ENCODE measurements around the gene CCDC86.

Gene CCDC86

GRCh38 chr11:60864856-60865513 is 23.1 kb downstream of the CCDC86 start:
- ChIA-PET POLR2A (no interaction called here), CTCF (interaction anchor here (0.9 to 15.9 kb wide), 4 partner anchors 9 to 29 kb away, joined by 3 to 128 read pairs (median 4); partner anchors contain the start of gene PTGDR2)
- no peak overlapping the region for H3K27ac ChIP-seq (ENCODE audit: insufficient read depth in 1 of 2, low read depth in 1 of 2, low read length in 2 of 2, poor library complexity in 1 of 2, severe bottlenecking in 2 of 2)
- peaks cover 3 to 17% (median 10%) of the 10 kb centered on the region in 4 experiments for H3K4me1 ChIP-seq (ENCODE audit: control extremely low read depth in 1 of 4, control insufficient read depth in 4 of 4, insufficient read depth in 4 of 4, low read length in 3 of 4)
- no peaks in the 10 kb centered on the region for H3K9me3 ChIP-seq (ENCODE audit: control extremely low read depth in 1 of 5, control insufficient read depth in 4 of 5, insufficient read depth in 2 of 5, low read depth in 1 of 5, low read length in 4 of 5)
- WGBS (ENCODE audit: insufficient coverage), result 94% methylated on average over 7 of the region's 7 CpGs
- H3K4me3 ChIP-seq (ENCODE audit: control insufficient read depth in 1 of 7, extremely low read depth in 1 of 7, insufficient read depth in 4 of 7, low read depth in 2 of 7, low read length in 6 of 7), result no peak overlapping the region
- H3K27me3 ChIP-seq (replicated peaks in 2 of 5; ENCODE audit: control insufficient read depth in 4 of 5, insufficient read depth in 5 of 5, low read length in 4 of 5), result no peaks in the 10 kb centered on the region
- DNase-seq, result peak in 2 of 3 donors; percentile 74 to 86
- no peaks in the 10 kb centered on the region for H3K36me3 ChIP-seq (ENCODE audit: control insufficient read depth in 4 of 4, insufficient read depth in 4 of 4, low read length in 3 of 4)

GRCh38 chr11:60866911-60867870 is 25.3 kb downstream of the CCDC86 start, which contains the start of gene ZP1:
Gene ZP1 (plus strand): TSS chr11:60867542. CDS start chr11:60867562, 20 bp downstream.
- Histone ChIP-seq H3K4me1 (ENCODE audit: control extremely low read depth in 1 of 4, control insufficient read depth in 4 of 4, insufficient read depth in 4 of 4, low read length in 3 of 4) (peaks cover 1 to 26% (median 17%) of the 10 kb centered on the region in 4 experiments), H3K9me3 (ENCODE audit: control extremely low read depth in 1 of 5, control insufficient read depth in 4 of 5, insufficient read depth in 2 of 5, low read depth in 1 of 5, low read length in 4 of 5) (no peaks in the 10 kb centered on the region), H3K27me3 (replicated peaks in 2 of 5; ENCODE audit: control insufficient read depth in 4 of 5, insufficient read depth in 5 of 5, low read length in 4 of 5) (no peaks in the 10 kb centered on the region), H3K4me3 (ENCODE audit: control insufficient read depth in 1 of 7, extremely low read depth in 1 of 7, insufficient read depth in 4 of 7, low read depth in 2 of 7, low read length in 6 of 7) (no peak within 1 kb of the TSS), H3K36me3 (ENCODE audit: control insufficient read depth in 4 of 4, insufficient read depth in 4 of 4, low read length in 3 of 4) (no peaks in the 10 kb centered on the region), H3K27ac (ENCODE audit: insufficient read depth in 1 of 2, low read depth in 1 of 2, low read length in 2 of 2, poor library complexity in 1 of 2, severe bottlenecking in 2 of 2) (no peak within 1 kb of the TSS)
- CTCF ChIA-PET, result interaction anchor here (1.4 to 15.9 kb wide), 4 partner anchors 9 to 32 kb away, joined by 5 to 128 read pairs (median 16); no protein-coding TSS in a partner anchor
- WGBS (ENCODE audit: insufficient coverage), result 83% methylated on average over 8 of the region's 13 CpGs
- POLR2A ChIA-PET, result interaction anchor here (0.6 kb wide), 1 partner anchor 8 kb away, joined by 3 read pairs; no protein-coding TSS in a partner anchor
- DNase-seq, result no peak

- POLR2A ChIA-PET, result no interaction called here
Measured at GRCh38 chr11:60867871-60868681, 26.2 kb downstream of the CCDC86 start.

GRCh38 chr11:60868682-60869450 is 27.0 kb downstream of the CCDC86 start:
- ChIA-PET CTCF (interaction anchor here (0.7 to 15.9 kb wide), 7 partner anchors 12 to 48 kb away, joined by 3 to 128 read pairs (median 3); no protein-coding TSS in a partner anchor), POLR2A (no interaction called here)
- 97% methylated on average over 4 of the region's 10 CpGs for WGBS (ENCODE audit: insufficient coverage)
- Histone ChIP-seq H3K27me3 (replicated peaks in 2 of 5; ENCODE audit: control insufficient read depth in 4 of 5, insufficient read depth in 5 of 5, low read length in 4 of 5) (no peaks in the 10 kb centered on the region), H3K9me3 (ENCODE audit: control extremely low read depth in 1 of 5, control insufficient read depth in 4 of 5, insufficient read depth in 2 of 5, low read depth in 1 of 5, low read length in 4 of 5) (no peaks in the 10 kb centered on the region), H3K4me1 (ENCODE audit: control extremely low read depth in 1 of 4, control insufficient read depth in 4 of 4, insufficient read depth in 4 of 4, low read length in 3 of 4) (peaks cover 1 to 26% (median 19%) of the 10 kb centered on the region in 4 experiments), H3K4me3 (ENCODE audit: control insufficient read depth in 1 of 7, extremely low read depth in 1 of 7, insufficient read depth in 4 of 7, low read depth in 2 of 7, low read length in 6 of 7) (no peak overlapping the region), H3K27ac (ENCODE audit: insufficient read depth in 1 of 2, low read depth in 1 of 2, low read length in 2 of 2, poor library complexity in 1 of 2, severe bottlenecking in 2 of 2) (no peak overlapping the region), H3K36me3 (ENCODE audit: control insufficient read depth in 4 of 4, insufficient read depth in 4 of 4, low read length in 3 of 4) (no peaks in the 10 kb centered on the region)
- DNase-seq, result no peak

More at GRCh38 chr11:60867871-60868681, 26.2 kb downstream of the CCDC86 start:
- H3K9me3 ChIP-seq (ENCODE audit: control extremely low read depth in 1 of 5, control insufficient read depth in 4 of 5, insufficient read depth in 2 of 5, low read depth in 1 of 5, low read length in 4 of 5), result no peaks in the 10 kb centered on the region
- 89% methylated on average over 9 of the region's 10 CpGs for WGBS (ENCODE audit: insufficient coverage)
- DNase-seq, result no peak
- CTCF ChIA-PET, result interaction anchor here (0.7 to 15.9 kb wide), 5 partner anchors 8 to 34 kb away, joined by 3 to 128 read pairs (median 10); no protein-coding TSS in a partner anchor
- no peaks in the 10 kb centered on the region for H3K27me3 ChIP-seq (replicated peaks in 2 of 5; ENCODE audit: control insufficient read depth in 4 of 5, insufficient read depth in 5 of 5, low read length in 4 of 5)
- H3K4me3 ChIP-seq (ENCODE audit: control insufficient read depth in 1 of 7, extremely low read depth in 1 of 7, insufficient read depth in 4 of 7, low read depth in 2 of 7, low read length in 6 of 7), result no peak overlapping the region
- no peak overlapping the region for H3K27ac ChIP-seq (ENCODE audit: insufficient read depth in 1 of 2, low read depth in 1 of 2, low read length in 2 of 2, poor library complexity in 1 of 2, severe bottlenecking in 2 of 2)
- peaks cover 1 to 26% (median 19%) of the 10 kb centered on the region in 4 experiments for H3K4me1 ChIP-seq (ENCODE audit: control extremely low read depth in 1 of 4, control insufficient read depth in 4 of 4, insufficient read depth in 4 of 4, low read length in 3 of 4)
- no peaks in the 10 kb centered on the region for H3K36me3 ChIP-seq (ENCODE audit: control insufficient read depth in 4 of 4, insufficient read depth in 4 of 4, low read length in 3 of 4)

- H3K36me3 ChIP-seq (ENCODE audit: control insufficient read depth in 4 of 4, insufficient read depth in 4 of 4, low read length in 3 of 4), result no peaks in the 10 kb centered on the region
- WGBS (ENCODE audit: insufficient coverage), result 99% methylated on average over 7 of the region's 7 CpGs
- H3K27ac ChIP-seq (ENCODE audit: insufficient read depth in 1 of 2, low read depth in 1 of 2, low read length in 2 of 2, poor library complexity in 1 of 2, severe bottlenecking in 2 of 2), result no peak overlapping the region
- H3K9me3 ChIP-seq (ENCODE audit: control extremely low read depth in 1 of 5, control insufficient read depth in 4 of 5, insufficient read depth in 2 of 5, low read depth in 1 of 5, low read length in 4 of 5), result no peaks in the 10 kb centered on the region
- H3K4me1 ChIP-seq (ENCODE audit: control extremely low read depth in 1 of 4, control insufficient read depth in 4 of 4, insufficient read depth in 4 of 4, low read length in 3 of 4), result peaks cover 1 to 23% (median 18%) of the 10 kb centered on the region in 4 experiments
- CTCF ChIA-PET, result interaction anchor here (1.0 to 15.9 kb wide), 7 partner anchors 9 to 48 kb away, joined by 3 to 128 read pairs (median 3); no protein-coding TSS in a partner anchor
- POLR2A ChIA-PET, result no interaction called here
- DNase-seq, result no peak
- H3K27me3 ChIP-seq (replicated peaks in 2 of 5; ENCODE audit: control insufficient read depth in 4 of 5, insufficient read depth in 5 of 5, low read length in 4 of 5), result no peaks in the 10 kb centered on the region
- no peak overlapping the region for H3K4me3 ChIP-seq (ENCODE audit: control insufficient read depth in 1 of 7, extremely low read depth in 1 of 7, insufficient read depth in 4 of 7, low read depth in 2 of 7, low read length in 6 of 7)
Measured at GRCh38 chr11:60869451-60869825, 27.5 kb downstream of the CCDC86 start.

GRCh38 chr11:60870276-60870675 is 28.4 kb downstream of the CCDC86 start:
- Histone ChIP-seq H3K27me3 (replicated peaks in 2 of 5; ENCODE audit: control insufficient read depth in 4 of 5, insufficient read depth in 5 of 5, low read length in 4 of 5) (no peaks in the 10 kb centered on the region), H3K36me3 (ENCODE audit: control insufficient read depth in 4 of 4, insufficient read depth in 4 of 4, low read length in 3 of 4) (peaks cover 0 to 7% (median 2%) of the 10 kb centered on the region in 4 experiments), H3K4me1 (ENCODE audit: control extremely low read depth in 1 of 4, control insufficient read depth in 4 of 4, insufficient read depth in 4 of 4, low read length in 3 of 4) (peaks cover 1 to 21% (median 14%) of the 10 kb centered on the region in 4 experiments), H3K9me3 (ENCODE audit: control extremely low read depth in 1 of 5, control insufficient read depth in 4 of 5, insufficient read depth in 2 of 5, low read depth in 1 of 5, low read length in 4 of 5) (no peaks in the 10 kb centered on the region), H3K4me3 (ENCODE audit: control insufficient read depth in 1 of 7, extremely low read depth in 1 of 7, insufficient read depth in 4 of 7, low read depth in 2 of 7, low read length in 6 of 7) (no peak overlapping the region), H3K27ac (ENCODE audit: insufficient read depth in 1 of 2, low read depth in 1 of 2, low read length in 2 of 2, poor library complexity in 1 of 2, severe bottlenecking in 2 of 2) (no peak overlapping the region)
- DNase-seq, result no peak
- WGBS (ENCODE audit: insufficient coverage), result 91% methylated on average over 2 of the region's 3 CpGs
- POLR2A ChIA-PET, result interaction anchor here (0.9 kb wide), 1 partner anchor 16 kb away, joined by 3 read pairs; no protein-coding TSS in a partner anchor
- CTCF ChIA-PET, result interaction anchor here (1.2 to 15.9 kb wide), 8 partner anchors 10 to 95 kb away, joined by 3 to 128 read pairs (median 9); no protein-coding TSS in a partner anchor
